Ovary (tissue), 3 donors: ENCODE measurements around the gene PDPR.
"Not testable (repeated sequence)": the region's sequence is repeated elsewhere in the genome, so short reads cannot be mapped to it uniquely, and the experiment has no call there.

Experiments
- EP300 ChIP-seq: sonication (generic); formaldehyde crosslinking; IDR thresholded peaks from one replicate; pipeline ENCODE4 v1.6.1; 2017; ENCODE audit warnings: antibody characterized with exemption
- POLR2A ChIP-seq: fragments of 450-650 bp; IDR thresholded peaks from one replicate; pipeline ENCODE4 v1.6.1; 2017; ENCODE audit warnings: antibody characterized with exemption, mild to moderate bottlenecking, moderate library complexity
- TF ChIP-seq, protein P1 (sequence below), 3 donors: fragments of 450-650 bp in 2 of 3; fragments of 200-600 bp in 1 of 3; IDR thresholded peaks; one replicate each; pipeline versions ENCODE4 v1.5.1 to v1.8.0; 2016 to 2022; ENCODE audit warnings: antibody characterized with exemption in 3 of 3, mild to moderate bottlenecking in 1 of 3
- donor health status: DM: no; HTN: no; CAD: no.

DNA sequence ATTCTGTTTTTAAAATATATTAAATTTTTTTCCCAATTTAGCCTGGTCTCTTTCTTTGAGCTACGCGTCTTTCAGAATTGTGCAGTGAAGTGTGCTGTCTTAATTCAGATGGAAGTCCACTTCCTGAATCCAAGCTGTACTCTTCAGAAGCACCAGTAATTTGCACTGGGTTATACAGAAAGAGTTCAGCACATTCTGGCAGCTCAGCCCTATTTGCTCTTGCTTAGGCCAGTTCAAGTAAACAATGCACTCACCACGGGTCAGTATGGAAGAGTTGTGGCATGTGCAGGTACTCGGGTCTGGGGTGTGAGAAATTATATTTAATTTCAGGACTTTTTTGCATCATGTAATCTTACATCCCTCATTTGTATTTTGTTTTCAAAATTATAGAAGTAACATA is 25.3 kb upstream of the PDPR start:
- TF ChIP-seq, protein P1, sequence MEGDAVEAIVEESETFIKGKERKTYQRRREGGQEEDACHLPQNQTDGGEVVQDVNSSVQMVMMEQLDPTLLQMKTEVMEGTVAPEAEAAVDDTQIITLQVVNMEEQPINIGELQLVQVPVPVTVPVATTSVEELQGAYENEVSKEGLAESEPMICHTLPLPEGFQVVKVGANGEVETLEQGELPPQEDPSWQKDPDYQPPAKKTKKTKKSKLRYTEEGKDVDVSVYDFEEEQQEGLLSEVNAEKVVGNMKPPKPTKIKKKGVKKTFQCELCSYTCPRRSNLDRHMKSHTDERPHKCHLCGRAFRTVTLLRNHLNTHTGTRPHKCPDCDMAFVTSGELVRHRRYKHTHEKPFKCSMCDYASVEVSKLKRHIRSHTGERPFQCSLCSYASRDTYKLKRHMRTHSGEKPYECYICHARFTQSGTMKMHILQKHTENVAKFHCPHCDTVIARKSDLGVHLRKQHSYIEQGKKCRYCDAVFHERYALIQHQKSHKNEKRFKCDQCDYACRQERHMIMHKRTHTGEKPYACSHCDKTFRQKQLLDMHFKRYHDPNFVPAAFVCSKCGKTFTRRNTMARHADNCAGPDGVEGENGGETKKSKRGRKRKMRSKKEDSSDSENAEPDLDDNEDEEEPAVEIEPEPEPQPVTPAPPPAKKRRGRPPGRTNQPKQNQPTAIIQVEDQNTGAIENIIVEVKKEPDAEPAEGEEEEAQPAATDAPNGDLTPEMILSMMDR (IDR thresholded peaks at IDR 0.05): not testable (repeated sequence)
- TF ChIP-seq POLR2A, EP300: not testable (repeated sequence)
